Middle frontal gyrus (tissue), 1 donor: ENCODE data around the gene ATG4B.
A peak's percentile ranks its signal among the peaks of the same experiment; 100 is the strongest.
"Not testable (repeated sequence)": the region's sequence is repeated elsewhere in the genome, so short reads cannot be mapped to it uniquely, and the experiment has no call there.

Source experiments
- DNase-seq: peaks from one replicate; pipeline ENCODE4 v3.0.0-alpha.2; 2015; ENCODE audit warnings: low spot score; ENCODE audit errors: extremely low spot score

ATG4B gene

GRCh38 chr2:241660593-241661213, 23.2 kb downstream of the ATG4B start:
- no peak for DNase-seq

- not testable (repeated sequence) for DNase-seq
These were observed 25.2 kb downstream of the ATG4B start for GRCh38 chr2:241662731-241663130.

GRCh38 chr2:241665731-241666440, 28.4 kb downstream of the ATG4B start:
- peak; percentile 37 for DNase-seq

GRCh38 chr2:241666627-241667400, 29.3 kb downstream of the ATG4B start:
- DNase-seq: no peak

- DNase-seq: no peak
These were observed 30.9 kb downstream of the ATG4B start for GRCh38 chr2:241668354-241668753.

GRCh38 chr2:241668839-241669238, 31.3 kb downstream of the ATG4B start:
- no peak for DNase-seq

GRCh38 chr2:241670333-241671110, 33.0 kb downstream of the ATG4B start:
- no peak for DNase-seq

- no peak for DNase-seq
These were observed 34.2 kb downstream of the ATG4B start for GRCh38 chr2:241671457-241672240.

- DNase-seq: no peak
These were observed 35.0 kb downstream of the ATG4B start for GRCh38 chr2:241672243-241673188.

GRCh38 chr2:241673189-241673663, 35.7 kb downstream of the ATG4B start:
- DNase-seq: no peak

GRCh38 chr2:241673797-241674725, 36.6 kb downstream of the ATG4B start:
- DNase-seq: no peak

GRCh38 chr2:241675885-241676284, 38.4 kb downstream of the ATG4B start:
- no peak for DNase-seq

- no peak for DNase-seq
These were observed 39.2 kb downstream of the ATG4B start for GRCh38 chr2:241676665-241677064.

- DNase-seq: no peak
These were observed 39.9 kb downstream of the ATG4B start for GRCh38 chr2:241677392-241677791.

- DNase-seq: no peak
These were observed 40.8 kb downstream of the ATG4B start for GRCh38 chr2:241678307-241678706.

- DNase-seq: no peak
These were observed 41.5 kb downstream of the ATG4B start for GRCh38 chr2:241678784-241679540.

GRCh38 chr2:241680044-241680443, 42.6 kb downstream of the ATG4B start:
- DNase-seq: no peak
